ENCODE measurements around the gene PRAMEF8.
"Not testable (repeated sequence)": the region's sequence is repeated elsewhere in the genome, so short reads cannot be mapped to it uniquely, and the experiment has no call there.

DNA sequence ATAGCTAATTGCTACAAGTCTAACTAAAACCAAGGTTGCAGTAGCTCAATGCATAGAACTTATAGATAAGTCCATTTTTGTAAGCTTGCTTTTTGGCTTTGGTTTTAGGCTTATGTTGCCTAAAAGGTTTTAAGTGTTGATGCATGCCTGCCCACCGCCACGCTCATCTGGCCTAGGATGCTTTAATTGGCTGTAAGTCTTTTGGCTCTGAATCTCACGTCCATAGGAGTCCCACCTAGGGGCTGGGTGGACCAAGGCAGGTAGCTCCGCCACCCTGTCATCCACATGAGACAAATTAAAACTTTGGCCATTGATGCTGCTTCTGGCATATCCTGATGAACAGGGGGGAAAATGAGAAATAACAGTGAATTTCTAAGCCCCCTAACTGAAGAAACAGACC lies 47.4 kb downstream of the PRAMEF8 start:
- TF ChIP-seq, protein P1, sequence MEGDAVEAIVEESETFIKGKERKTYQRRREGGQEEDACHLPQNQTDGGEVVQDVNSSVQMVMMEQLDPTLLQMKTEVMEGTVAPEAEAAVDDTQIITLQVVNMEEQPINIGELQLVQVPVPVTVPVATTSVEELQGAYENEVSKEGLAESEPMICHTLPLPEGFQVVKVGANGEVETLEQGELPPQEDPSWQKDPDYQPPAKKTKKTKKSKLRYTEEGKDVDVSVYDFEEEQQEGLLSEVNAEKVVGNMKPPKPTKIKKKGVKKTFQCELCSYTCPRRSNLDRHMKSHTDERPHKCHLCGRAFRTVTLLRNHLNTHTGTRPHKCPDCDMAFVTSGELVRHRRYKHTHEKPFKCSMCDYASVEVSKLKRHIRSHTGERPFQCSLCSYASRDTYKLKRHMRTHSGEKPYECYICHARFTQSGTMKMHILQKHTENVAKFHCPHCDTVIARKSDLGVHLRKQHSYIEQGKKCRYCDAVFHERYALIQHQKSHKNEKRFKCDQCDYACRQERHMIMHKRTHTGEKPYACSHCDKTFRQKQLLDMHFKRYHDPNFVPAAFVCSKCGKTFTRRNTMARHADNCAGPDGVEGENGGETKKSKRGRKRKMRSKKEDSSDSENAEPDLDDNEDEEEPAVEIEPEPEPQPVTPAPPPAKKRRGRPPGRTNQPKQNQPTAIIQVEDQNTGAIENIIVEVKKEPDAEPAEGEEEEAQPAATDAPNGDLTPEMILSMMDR (IDR thresholded peaks at IDR 0.05 in 2 of 3, conservative IDR thresholded peaks at IDR 0.05 in 1 of 3; ENCODE audit: insufficient read depth in 2 of 3, low read depth in 1 of 3, low read length in 3 of 3), result not testable (repeated sequence)
- not testable (repeated sequence) for TF ChIP-seq PCBP1 (IDR thresholded peaks at IDR 0.05; ENCODE audit: low read depth, low read length, poor library complexity, severe bottlenecking); ZBTB1 (CRISPR knock-in tag; IDR thresholded peaks at IDR 0.05; ENCODE audit: borderline replicate concordance, low read depth); BHLHE40 (IDR thresholded peaks at IDR 0.05; ENCODE audit: low read length); EP300 (IDR thresholded peaks at IDR 0.05; ENCODE audit: low read length); POLR2AphosphoS5 (IDR thresholded peaks at IDR 0.05; ENCODE audit: control insufficient read depth, insufficient read depth, low read depth, low read length); ZBTB17 (CRISPR knock-in tag; IDR thresholded peaks at IDR 0.05); JUND (IDR thresholded peaks at IDR 0.05; ENCODE audit: borderline replicate concordance, low read depth, low read length); JUND (tag; IDR thresholded peaks at IDR 0.05; ENCODE audit: borderline replicate concordance, low read depth, low read length); FOXJ3 (CRISPR knock-in tag; IDR thresholded peaks at IDR 0.05); BRCA1 (IDR thresholded peaks at IDR 0.05); BRCA1 (CRISPR knock-in tag; IDR thresholded peaks at IDR 0.05)
- TF ChIP-seq, protein P2, sequence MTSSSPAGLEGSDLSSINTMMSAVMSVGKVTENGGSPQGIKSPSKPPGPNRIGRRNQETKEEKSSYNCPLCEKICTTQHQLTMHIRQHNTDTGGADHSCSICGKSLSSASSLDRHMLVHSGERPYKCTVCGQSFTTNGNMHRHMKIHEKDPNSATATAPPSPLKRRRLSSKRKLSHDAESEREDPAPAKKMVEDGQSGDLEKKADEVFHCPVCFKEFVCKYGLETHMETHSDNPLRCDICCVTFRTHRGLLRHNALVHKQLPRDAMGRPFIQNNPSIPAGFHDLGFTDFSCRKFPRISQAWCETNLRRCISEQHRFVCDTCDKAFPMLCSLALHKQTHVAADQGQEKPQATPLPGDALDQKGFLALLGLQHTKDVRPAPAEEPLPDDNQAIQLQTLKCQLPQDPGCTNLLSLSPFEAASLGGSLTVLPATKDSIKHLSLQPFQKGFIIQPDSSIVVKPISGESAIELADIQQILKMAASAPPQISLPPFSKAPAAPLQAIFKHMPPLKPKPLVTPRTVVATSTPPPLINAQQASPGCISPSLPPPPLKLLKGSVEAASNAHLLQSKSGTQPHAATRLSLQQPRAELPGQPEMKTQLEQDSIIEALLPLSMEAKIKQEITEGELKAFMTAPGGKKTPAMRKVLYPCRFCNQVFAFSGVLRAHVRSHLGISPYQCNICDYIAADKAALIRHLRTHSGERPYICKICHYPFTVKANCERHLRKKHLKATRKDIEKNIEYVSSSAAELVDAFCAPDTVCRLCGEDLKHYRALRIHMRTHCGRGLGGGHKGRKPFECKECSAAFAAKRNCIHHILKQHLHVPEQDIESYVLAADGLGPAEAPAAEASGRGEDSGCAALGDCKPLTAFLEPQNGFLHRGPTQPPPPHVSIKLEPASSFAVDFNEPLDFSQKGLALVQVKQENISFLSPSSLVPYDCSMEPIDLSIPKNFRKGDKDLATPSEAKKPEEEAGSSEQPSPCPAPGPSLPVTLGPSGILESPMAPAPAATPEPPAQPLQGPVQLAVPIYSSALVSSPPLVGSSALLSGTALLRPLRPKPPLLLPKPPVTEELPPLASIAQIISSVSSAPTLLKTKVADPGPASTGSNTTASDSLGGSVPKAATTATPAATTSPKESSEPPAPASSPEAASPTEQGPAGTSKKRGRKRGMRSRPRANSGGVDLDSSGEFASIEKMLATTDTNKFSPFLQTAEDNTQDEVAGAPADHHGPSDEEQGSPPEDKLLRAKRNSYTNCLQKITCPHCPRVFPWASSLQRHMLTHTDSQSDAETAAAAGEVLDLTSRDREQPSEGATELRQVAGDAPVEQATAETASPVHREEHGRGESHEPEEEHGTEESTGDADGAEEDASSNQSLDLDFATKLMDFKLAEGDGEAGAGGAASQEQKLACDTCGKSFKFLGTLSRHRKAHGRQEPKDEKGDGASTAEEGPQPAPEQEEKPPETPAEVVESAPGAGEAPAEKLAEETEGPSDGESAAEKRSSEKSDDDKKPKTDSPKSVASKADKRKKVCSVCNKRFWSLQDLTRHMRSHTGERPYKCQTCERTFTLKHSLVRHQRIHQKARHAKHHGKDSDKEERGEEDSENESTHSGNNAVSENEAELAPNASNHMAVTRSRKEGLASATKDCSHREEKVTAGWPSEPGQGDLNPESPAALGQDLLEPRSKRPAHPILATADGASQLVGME (CRISPR knock-in tag; IDR thresholded peaks at IDR 0.05), result not testable (repeated sequence)
- TF ChIP-seq, protein P3, sequence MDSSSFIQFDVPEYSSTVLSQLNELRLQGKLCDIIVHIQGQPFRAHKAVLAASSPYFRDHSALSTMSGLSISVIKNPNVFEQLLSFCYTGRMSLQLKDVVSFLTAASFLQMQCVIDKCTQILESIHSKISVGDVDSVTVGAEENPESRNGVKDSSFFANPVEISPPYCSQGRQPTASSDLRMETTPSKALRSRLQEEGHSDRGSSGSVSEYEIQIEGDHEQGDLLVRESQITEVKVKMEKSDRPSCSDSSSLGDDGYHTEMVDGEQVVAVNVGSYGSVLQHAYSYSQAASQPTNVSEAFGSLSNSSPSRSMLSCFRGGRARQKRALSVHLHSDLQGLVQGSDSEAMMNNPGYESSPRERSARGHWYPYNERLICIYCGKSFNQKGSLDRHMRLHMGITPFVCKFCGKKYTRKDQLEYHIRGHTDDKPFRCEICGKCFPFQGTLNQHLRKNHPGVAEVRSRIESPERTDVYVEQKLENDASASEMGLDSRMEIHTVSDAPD (CRISPR knock-in tag; IDR thresholded peaks at IDR 0.05), result not testable (repeated sequence)
- TF ChIP-seq, protein P4, sequence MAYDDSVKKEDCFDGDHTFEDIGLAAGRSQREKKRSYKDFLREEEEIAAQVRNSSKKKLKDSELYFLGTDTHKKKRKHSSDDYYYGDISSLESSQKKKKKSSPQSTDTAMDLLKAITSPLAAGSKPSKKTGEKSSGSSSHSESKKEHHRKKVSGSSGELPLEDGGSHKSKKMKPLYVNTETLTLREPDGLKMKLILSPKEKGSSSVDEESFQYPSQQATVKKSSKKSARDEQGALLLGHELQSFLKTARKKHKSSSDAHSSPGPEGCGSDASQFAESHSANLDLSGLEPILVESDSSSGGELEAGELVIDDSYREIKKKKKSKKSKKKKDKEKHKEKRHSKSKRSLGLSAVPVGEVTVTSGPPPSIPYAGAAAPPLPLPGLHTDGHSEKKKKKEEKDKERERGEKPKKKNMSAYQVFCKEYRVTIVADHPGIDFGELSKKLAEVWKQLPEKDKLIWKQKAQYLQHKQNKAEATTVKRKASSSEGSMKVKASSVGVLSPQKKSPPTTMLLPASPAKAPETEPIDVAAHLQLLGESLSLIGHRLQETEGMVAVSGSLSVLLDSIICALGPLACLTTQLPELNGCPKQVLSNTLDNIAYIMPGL (CRISPR knock-in tag; IDR thresholded peaks at IDR 0.05), result not testable (repeated sequence)

Measured in K562 (cell line).